Measurements from ENCODE around the gene GRM4.

Gene GRM4

DNA sequence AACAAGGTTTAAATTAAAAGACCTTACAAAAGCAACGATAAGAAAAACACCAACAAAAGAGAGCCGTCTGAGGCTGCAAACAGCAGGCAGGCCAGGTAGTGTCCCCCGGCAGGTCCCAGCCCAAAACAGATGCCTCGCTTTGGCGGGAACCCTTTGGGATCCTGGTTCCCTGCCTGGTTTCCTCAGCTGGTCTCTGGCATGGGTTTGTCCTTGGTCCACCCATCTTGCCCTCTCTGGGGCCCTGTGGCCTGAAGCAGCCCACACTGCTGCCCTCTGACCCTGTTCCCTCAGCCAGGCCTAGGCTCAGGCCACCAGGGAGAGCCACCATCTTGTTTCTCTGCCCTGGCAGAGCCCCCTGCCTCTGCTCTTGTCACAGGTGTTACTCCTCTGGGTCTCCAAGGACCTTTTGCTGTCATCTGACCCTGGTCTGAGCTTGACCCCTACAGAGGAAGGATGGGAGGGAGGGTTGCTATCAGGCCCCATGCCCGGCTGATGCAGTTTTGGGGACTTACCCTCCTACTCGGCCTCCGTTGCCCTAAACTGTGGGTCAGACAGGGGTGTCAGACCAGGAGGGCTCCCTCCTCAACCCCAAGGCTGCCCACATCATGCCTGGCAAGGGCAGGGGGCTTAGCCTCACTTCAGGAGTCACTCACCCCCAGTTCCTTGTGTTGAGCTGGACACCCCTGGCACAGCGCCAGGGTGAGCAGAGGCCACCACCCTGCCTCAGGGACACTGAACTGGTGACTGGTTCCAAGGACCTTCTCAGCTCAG is 30.6 kb upstream of the GRM4 start:
- no peaks in the 10 kb centered on the region for H3K9me3 ChIP-seq
- H3K27ac ChIP-seq = no peak overlapping the region
- no peaks in the 10 kb centered on the region for H3K36me3 ChIP-seq
- TF ChIP-seq, protein P1, sequence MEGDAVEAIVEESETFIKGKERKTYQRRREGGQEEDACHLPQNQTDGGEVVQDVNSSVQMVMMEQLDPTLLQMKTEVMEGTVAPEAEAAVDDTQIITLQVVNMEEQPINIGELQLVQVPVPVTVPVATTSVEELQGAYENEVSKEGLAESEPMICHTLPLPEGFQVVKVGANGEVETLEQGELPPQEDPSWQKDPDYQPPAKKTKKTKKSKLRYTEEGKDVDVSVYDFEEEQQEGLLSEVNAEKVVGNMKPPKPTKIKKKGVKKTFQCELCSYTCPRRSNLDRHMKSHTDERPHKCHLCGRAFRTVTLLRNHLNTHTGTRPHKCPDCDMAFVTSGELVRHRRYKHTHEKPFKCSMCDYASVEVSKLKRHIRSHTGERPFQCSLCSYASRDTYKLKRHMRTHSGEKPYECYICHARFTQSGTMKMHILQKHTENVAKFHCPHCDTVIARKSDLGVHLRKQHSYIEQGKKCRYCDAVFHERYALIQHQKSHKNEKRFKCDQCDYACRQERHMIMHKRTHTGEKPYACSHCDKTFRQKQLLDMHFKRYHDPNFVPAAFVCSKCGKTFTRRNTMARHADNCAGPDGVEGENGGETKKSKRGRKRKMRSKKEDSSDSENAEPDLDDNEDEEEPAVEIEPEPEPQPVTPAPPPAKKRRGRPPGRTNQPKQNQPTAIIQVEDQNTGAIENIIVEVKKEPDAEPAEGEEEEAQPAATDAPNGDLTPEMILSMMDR (IDR thresholded peaks at IDR 0.05) = no peak
- no peak overlapping the region for H3K4me3 ChIP-seq (ENCODE audit: low read depth in 1 of 2, low read length in 1 of 2)
- no peaks in the 10 kb centered on the region for H3K4me1 ChIP-seq (ENCODE audit: control insufficient read depth in 1 of 2, insufficient read depth in 1 of 2, low read depth in 1 of 2, low read length in 1 of 2)
- H3K27me3 ChIP-seq = no peaks in the 10 kb centered on the region

DNA sequence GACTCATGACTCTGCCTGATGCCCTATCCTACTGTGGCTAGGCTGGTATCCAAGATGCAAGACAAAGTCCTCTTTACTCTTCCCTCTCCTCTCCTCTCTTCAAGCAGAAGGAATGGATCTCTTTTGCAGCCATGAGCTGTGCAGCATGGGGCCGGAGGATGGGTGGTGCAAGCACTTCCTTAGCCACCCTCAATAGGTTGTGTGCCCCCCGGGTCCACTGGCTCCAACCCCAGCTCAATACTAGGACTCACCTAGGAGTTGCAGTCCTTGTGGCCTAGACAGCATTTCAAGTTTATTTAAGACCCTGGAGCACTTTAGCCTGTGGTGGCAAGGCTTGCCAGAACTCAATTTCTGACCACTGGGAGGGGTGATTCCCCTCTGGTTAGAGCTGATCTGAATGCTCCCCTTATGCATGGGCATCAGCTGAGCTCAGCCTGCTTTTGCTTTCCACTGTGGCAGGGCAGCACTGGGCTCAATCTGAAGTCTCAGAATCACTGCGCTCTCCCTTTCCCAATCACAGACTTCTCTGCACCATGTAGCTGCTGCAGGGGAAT is 29.0 kb upstream of the GRM4 start:
- TF ChIP-seq, protein P1 (IDR thresholded peaks at IDR 0.05) = no peak
- H3K9me3 ChIP-seq = no peaks in the 10 kb centered on the region
- no peaks in the 10 kb centered on the region for H3K4me1 ChIP-seq (ENCODE audit: control insufficient read depth in 1 of 2, insufficient read depth in 1 of 2, low read depth in 1 of 2, low read length in 1 of 2)
- no peak overlapping the region for H3K27ac ChIP-seq
- H3K27me3 ChIP-seq = no peaks in the 10 kb centered on the region
- no peaks in the 10 kb centered on the region for H3K36me3 ChIP-seq
- no peak overlapping the region for H3K4me3 ChIP-seq (ENCODE audit: low read depth in 1 of 2, low read length in 1 of 2)

DNA sequence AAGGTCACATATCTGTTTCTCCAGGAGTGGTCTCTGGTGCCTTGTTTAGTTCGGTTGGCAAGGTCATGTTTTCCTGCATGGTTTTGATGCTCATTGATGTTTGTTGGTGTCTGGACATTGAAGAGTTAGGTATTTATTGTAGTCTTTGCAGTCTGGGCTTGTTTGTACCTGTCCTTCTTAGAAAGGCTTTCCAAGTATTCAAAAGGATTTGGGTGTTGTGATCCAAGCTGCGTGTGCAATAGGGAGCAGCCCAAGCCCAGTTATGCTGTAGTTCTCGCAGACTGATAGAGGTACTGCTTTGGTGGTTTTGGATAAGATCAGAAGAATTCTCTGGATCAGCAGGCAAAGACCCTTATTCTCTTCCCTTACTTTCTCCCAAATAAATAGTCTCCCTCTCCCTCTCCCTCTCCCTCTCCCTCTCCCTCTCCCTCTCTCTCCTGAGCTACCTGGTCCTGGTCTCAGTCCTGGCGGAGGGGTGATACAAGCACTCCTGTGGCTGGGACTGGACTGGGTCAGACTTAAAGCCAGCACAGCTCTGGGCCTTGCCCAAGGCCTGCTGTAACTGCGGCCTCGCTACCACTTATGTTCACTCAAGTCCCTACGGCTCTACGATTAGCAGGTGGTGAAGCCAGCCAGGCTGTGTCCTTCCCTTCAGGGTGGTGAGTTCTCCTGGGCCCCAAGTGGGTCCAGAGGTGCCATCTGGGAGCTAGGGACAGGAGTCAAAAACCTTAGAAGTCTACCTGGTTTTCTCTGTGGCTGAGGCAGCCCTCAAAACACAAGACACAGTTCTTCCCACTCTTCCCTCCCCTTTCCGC is 27.3 kb upstream of the GRM4 start:
- Histone ChIP-seq H3K9me3 (no peaks in the 10 kb centered on the region), H3K27ac (no peak overlapping the region), H3K4me3 (ENCODE audit: low read depth in 1 of 2, low read length in 1 of 2) (no peak overlapping the region), H3K27me3 (no peaks in the 10 kb centered on the region), H3K36me3 (no peaks in the 10 kb centered on the region), H3K4me1 (ENCODE audit: control insufficient read depth in 1 of 2, insufficient read depth in 1 of 2, low read depth in 1 of 2, low read length in 1 of 2) (no peaks in the 10 kb centered on the region)
- TF ChIP-seq, protein P1 (IDR thresholded peaks at IDR 0.05) = no peak

DNA sequence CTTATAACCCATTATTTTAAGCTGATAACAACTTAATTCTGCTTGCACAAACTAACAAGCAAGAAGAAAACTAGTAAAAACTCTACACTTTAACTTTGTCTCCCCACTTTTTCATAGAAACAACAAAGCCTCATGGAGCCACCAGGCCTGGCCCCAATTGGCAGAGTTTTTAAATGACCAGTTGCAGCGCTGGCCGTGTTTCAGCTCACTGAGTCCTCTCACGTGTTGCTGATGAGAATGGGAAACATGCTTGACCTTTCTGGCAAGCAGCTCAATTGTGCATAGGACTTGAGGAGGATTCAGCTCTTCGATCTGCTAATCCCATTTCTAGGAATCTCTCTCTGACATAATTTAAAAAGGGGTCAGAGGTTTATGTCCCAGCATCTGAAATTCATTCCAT is 24.5 kb upstream of the GRM4 start:
- H3K36me3 ChIP-seq = no peaks in the 10 kb centered on the region
- H3K4me3 ChIP-seq (ENCODE audit: low read depth in 1 of 2, low read length in 1 of 2) = no peak overlapping the region
- no peak overlapping the region for H3K27ac ChIP-seq
- TF ChIP-seq, protein P1 (IDR thresholded peaks at IDR 0.05) = no peak
- no peaks in the 10 kb centered on the region for H3K9me3 ChIP-seq
- H3K27me3 ChIP-seq = peaks cover 1% of the 10 kb centered on the region
- H3K4me1 ChIP-seq (ENCODE audit: control insufficient read depth in 1 of 2, insufficient read depth in 1 of 2, low read depth in 1 of 2, low read length in 1 of 2) = no peaks in the 10 kb centered on the region

DNA sequence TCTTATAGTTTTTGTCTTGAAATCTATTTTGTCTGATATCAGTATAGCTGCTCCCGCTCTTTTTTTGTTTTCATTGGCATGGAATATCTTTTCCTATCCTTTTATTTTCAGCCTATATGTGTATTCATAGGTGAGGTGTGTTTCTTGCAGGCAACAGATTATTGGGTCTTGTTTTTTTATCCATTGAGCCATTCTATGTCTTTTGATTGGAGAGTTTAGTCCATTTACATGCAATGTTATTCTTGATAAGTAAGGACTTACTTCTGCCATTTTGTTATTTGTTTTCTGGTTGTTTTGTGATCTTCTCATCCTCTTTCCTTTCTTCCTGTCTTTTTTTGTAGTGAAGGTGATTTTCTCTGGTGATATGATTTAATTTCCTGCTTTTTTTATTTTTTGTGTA is 24.0 kb upstream of the GRM4 start:
- H3K27me3 ChIP-seq = peaks cover 4% of the 10 kb centered on the region
- H3K36me3 ChIP-seq = no peaks in the 10 kb centered on the region
- H3K4me1 ChIP-seq (ENCODE audit: control insufficient read depth in 1 of 2, insufficient read depth in 1 of 2, low read depth in 1 of 2, low read length in 1 of 2) = no peaks in the 10 kb centered on the region
- TF ChIP-seq, protein P1 (IDR thresholded peaks at IDR 0.05) = no peak
- H3K27ac ChIP-seq = no peak overlapping the region
- H3K9me3 ChIP-seq = no peaks in the 10 kb centered on the region
- H3K4me3 ChIP-seq (ENCODE audit: low read depth in 1 of 2, low read length in 1 of 2) = no peak overlapping the region

Measured in neutrophil (primary cell).